HepG2 (cell line): Measurements from ENCODE around the gene CAPN2. TPM values are rescaled to one million over a fixed set of nuclear protein-coding genes. Genes with fewer than 3 reads are reported as not detected.

Source experiments
- BCL6 ChIP-seq: IDR thresholded peaks from 2 replicates; pipeline ENCODE4 v1.6.1; 2016; ENCODE audit warnings: missing genetic modification reagents, missing compliant biosample characterization
- CBX1 ChIP-seq: IDR thresholded peaks from one replicate; pipeline ENCODE4 v1.6.1; 2016; ENCODE audit warnings: antibody characterized with exemption, low read depth
- CREM ChIP-seq, 2 experiments: sonication (generic) in 1 of 2; formaldehyde crosslinking in 1 of 2; IDR thresholded peaks; 2 replicates each; pipeline versions ENCODE4 v1.4.0 to v1.6.1; 2016 to 2020; ENCODE audit warnings: antibody characterized with exemption in 1 of 2, mild to moderate bottlenecking in 1 of 2, missing genetic modification reagents in 1 of 2
- GATAD2A ChIP-seq: IDR thresholded peaks from 2 replicates; pipeline ENCODE4 v1.6.1; 2016
- HNF4A ChIP-seq: sonication (generic); formaldehyde crosslinking; IDR thresholded peaks from 2 replicates; pipeline ENCODE4 v1.4.0; 2020; ENCODE audit warnings: missing genetic modification reagents
- JUN ChIP-seq: sonication (generic); formaldehyde crosslinking; IDR thresholded peaks from 2 replicates; pipeline ENCODE4 v1.4.0; 2020; ENCODE audit warnings: mild to moderate bottlenecking, missing genetic modification reagents
- MEIS2 ChIP-seq: sonication (generic); formaldehyde crosslinking; IDR thresholded peaks from 2 replicates; pipeline ENCODE4 v1.9.0; 2021; ENCODE audit warnings: mild to moderate bottlenecking, missing genetic modification reagents
- MTA1 ChIP-seq: sonication (generic); formaldehyde crosslinking; IDR thresholded peaks from 2 replicates; pipeline ENCODE4 v1.4.0; 2020; ENCODE audit warnings: missing genetic modification reagents, mild to moderate bottlenecking, borderline replicate concordance
- SOX5 ChIP-seq: IDR thresholded peaks from 2 replicates; pipeline ENCODE4 v1.6.1; 2016; ENCODE audit warnings: borderline replicate concordance
- SP5 ChIP-seq: IDR thresholded peaks from 2 replicates; pipeline ENCODE4 v1.6.1; 2016; ENCODE audit warnings: low read depth, borderline replicate concordance
- TAF1 ChIP-seq: sonication (generic); formaldehyde crosslinking; IDR thresholded peaks from 2 replicates; pipeline ENCODE4 v1.4.0; 2020; ENCODE audit warnings: missing genetic modification reagents
- XRCC5 ChIP-seq: fragments of 200-400 bp; formaldehyde crosslinking; optimal IDR thresholded peaks from 2 replicates; pipeline ENCODE3; 2017; ENCODE audit warnings: mild to moderate bottlenecking, low read length
- ZFP36L1 ChIP-seq: sonication (generic); formaldehyde crosslinking; IDR thresholded peaks from 2 replicates; pipeline ENCODE4 v1.8.0; 2022; ENCODE audit warnings: mild to moderate bottlenecking, missing genetic modification reagents, moderate library complexity
- ZHX1 ChIP-seq: sonication (generic); formaldehyde crosslinking; IDR thresholded peaks from 2 replicates; pipeline ENCODE4 v1.8.1; 2022; ENCODE audit warnings: low read depth, mild to moderate bottlenecking, missing genetic modification reagents
- ZMYM3 ChIP-seq: sonication (generic); formaldehyde crosslinking; IDR thresholded peaks from 2 replicates; pipeline ENCODE4 v1.5.1; 2020; ENCODE audit warnings: mild to moderate bottlenecking, missing genetic modification reagents
- ZNF143 ChIP-seq: sonication (generic); formaldehyde crosslinking; IDR thresholded peaks from 2 replicates; pipeline ENCODE4 v1.4.0; 2020; ENCODE audit warnings: missing genetic modification reagents
- ZNF263 ChIP-seq: sonication (generic); formaldehyde crosslinking; IDR thresholded peaks from 2 replicates; pipeline ENCODE4 v1.4.0; 2020; ENCODE audit warnings: missing genetic modification reagents
- ZNF331 ChIP-seq: sonication (generic); formaldehyde crosslinking; IDR thresholded peaks from 2 replicates; pipeline ENCODE4 v1.4.0; 2020; ENCODE audit warnings: missing genetic modification reagents
- ZNF609 ChIP-seq: sonication (generic); formaldehyde crosslinking; IDR thresholded peaks from 2 replicates; pipeline ENCODE4 v1.4.0; 2020; ENCODE audit warnings: mild to moderate bottlenecking, missing genetic modification reagents, borderline replicate concordance
- polyA plus RNA-seq, 8 experiments: library from polyadenylated mRNA; depleted of rRNA in 3 of 8; stranded (reverse) in 7 of 8; unstranded in 1 of 8; fragments of >200 nt; fragmentation: Illumina TruSeq in 4 of 8; extraction: Trizol in 4 of 8; gene quantifications; 2 replicates each; pipeline versions ENCODE4 v1.2.1 to v1.2.3, GENCODE V29; 2011 to 2016; ENCODE audit warnings: low read depth in 4 of 8, missing spikeins in 1 of 8, mixed read lengths in 1 of 8; ENCODE audit not compliant: insufficient read depth in 1 of 8
- total RNA-seq, 5 experiments: library from RNA; depleted of rRNA; stranded (reverse); fragments of >200 nt; fragmentation: Illumina TruSeq; extraction: Trizol; gene quantifications; 2 replicates each; pipeline ENCODE4 v1.2.3, GENCODE V29; 2016; ENCODE audit warnings: low read depth in 1 of 5
- TF ChIP-seq, protein P1 (sequence below): sonication (generic); formaldehyde crosslinking; IDR thresholded peaks from 2 replicates; pipeline ENCODE4 v1.4.0; 2020; ENCODE audit warnings: missing genetic modification reagents, borderline replicate concordance
- TF ChIP-seq, protein P2 (sequence below): sonication (generic); formaldehyde crosslinking; conservative IDR thresholded peaks from 2 replicates; pipeline ENCODE4 v1.4.0; 2020; ENCODE audit warnings: missing genetic modification reagents

CAPN2 gene
- total and polyA plus RNA-seq, 2 of the 13 experiments (the other 11 are each of a cell fraction or from before 2014, with no cell fraction given) = 6.2 to 7.4 TPM

- TF ChIP-seq ZFP36L1 (CRISPR knock-in tag) (peak; percentile 55; the same call in 1 of the 2 replicates), BCL6 (CRISPR knock-in tag) (peak; percentile 84), CREM (IDR thresholded peaks at IDR 0.05) (peak; percentile 33; the same call in 1 of the 2 replicates), CREM (CRISPR knock-in tag; IDR thresholded peaks at IDR 0.05) (no peak), XRCC5 (peak; percentile 79), JUN (CRISPR knock-in tag) (no peak), GATAD2A (CRISPR knock-in tag) (peak; percentile 83), MTA1 (peak; percentile 85; the same call in 1 of the 2 replicates), MEIS2 (CRISPR knock-in tag) (no peak), ZNF331 (CRISPR knock-in tag) (peak; percentile 57), TAF1 (CRISPR knock-in tag) (no peak), HNF4A (peak; percentile 36; the same call in 1 of the 2 replicates), ZHX1 (CRISPR knock-in tag) (0 out of 2 replicates have a peak, but pooled peaks have one; percentile 50), ZNF609 (CRISPR knock-in tag) (peak; percentile 69; the same call in 1 of the 2 replicates), ZMYM3 (peak; percentile 9; the same call in 1 of the 2 replicates), ZNF143 (no peak), SOX5 (CRISPR knock-in tag) (peak; percentile 74; the same call in 1 of the 2 replicates), CBX1 (no peak), SP5 (CRISPR knock-in tag) (peak; percentile 86), ZNF263 (peak; percentile 44)
- TF ChIP-seq, protein P1, sequence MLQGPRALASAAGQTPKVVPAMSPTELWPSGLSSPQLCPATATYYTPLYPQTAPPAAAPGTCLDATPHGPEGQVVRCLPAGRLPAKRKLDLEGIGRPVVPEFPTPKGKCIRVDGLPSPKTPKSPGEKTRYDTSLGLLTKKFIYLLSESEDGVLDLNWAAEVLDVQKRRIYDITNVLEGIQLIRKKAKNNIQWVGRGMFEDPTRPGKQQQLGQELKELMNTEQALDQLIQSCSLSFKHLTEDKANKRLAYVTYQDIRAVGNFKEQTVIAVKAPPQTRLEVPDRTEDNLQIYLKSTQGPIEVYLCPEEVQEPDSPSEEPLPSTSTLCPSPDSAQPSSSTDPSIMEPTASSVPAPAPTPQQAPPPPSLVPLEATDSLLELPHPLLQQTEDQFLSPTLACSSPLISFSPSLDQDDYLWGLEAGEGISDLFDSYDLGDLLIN (CRISPR knock-in tag) = no peak
- TF ChIP-seq, protein P2, sequence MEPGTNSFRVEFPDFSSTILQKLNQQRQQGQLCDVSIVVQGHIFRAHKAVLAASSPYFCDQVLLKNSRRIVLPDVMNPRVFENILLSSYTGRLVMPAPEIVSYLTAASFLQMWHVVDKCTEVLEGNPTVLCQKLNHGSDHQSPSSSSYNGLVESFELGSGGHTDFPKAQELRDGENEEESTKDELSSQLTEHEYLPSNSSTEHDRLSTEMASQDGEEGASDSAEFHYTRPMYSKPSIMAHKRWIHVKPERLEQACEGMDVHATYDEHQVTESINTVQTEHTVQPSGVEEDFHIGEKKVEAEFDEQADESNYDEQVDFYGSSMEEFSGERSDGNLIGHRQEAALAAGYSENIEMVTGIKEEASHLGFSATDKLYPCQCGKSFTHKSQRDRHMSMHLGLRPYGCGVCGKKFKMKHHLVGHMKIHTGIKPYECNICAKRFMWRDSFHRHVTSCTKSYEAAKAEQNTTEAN = no peak
Measured at GRCh38 chr1:223765036-223765718, 52.8 kb downstream of the CAPN2 start (continued).
